ENCODE measurements around the gene VEGFA.

Gene VEGFA

DNA sequence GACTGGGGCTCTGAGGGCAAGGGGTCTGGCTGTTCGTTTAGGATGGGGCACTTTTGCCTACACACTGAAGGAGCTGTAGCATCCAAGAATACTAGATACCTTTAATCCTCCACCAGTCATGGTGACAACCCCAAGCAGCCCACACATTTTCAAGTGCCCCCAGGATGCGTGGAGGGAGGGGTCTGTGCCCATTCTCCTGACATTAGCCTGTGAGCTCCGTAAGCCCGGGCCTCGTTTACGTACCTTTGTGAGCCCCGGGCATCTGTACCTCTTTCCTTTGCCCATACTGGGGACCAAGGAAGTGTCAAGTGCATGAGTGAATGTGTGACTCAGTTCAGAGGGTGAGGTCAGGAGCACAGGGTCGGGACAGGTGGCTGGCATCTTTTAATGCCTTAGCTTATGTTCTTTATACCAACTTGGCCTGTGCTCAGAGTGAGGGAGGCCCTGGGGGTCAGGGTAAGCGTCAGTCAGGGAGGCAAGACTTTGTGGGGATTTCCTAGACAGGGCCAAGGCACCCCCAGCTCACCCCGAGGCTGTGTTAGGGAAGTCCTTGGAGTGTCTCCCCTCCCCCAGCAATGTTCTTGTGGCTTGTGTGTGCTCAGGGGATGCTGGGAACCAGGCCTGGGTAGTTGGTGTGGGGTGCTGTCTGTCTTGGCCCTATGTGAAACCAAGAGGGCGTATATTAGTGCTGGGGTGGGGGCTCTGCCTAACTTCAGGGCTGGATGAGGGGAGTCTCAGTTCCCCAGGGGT, 12.9 kb downstream of the VEGFA start:
- DNase-seq = no peak

DNA sequence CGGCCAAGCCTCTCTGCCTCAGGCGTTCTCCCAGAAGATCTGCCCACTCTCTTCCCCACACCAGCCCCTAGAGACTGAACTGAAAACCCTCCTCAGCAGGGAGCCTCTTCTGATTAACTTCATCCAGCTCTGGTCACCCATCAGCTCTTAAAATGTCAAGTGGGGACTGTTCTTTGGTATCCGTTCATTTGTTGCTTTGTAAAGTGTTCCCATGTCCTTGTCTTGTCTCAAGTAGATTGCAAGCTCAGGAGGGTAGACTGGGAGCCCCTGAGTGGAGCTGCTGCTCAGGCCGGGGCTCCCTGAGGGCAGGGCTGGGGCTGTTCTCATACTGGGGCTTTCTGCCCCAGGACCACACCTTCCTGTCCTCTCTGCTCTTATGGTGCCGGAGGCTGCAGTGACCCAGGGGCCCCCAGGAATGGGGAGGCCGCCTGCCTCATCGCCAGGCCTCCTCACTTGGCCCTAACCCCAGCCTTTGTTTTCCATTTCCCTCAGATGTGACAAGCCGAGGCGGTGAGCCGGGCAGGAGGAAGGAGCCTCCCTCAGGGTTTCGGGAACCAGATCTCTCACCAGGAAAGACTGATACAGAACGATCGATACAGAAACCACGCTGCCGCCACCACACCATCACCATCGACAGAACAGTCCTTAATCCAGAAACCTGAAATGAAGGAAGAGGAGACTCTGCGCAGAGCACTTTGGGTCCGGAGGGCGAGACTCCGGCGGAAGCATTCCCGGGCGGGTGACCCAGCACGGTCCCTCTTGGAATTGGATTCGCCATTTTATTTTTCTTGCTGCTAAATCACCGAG, 14.2 kb downstream of the VEGFA start:
- DNase-seq = no peak

DNA sequence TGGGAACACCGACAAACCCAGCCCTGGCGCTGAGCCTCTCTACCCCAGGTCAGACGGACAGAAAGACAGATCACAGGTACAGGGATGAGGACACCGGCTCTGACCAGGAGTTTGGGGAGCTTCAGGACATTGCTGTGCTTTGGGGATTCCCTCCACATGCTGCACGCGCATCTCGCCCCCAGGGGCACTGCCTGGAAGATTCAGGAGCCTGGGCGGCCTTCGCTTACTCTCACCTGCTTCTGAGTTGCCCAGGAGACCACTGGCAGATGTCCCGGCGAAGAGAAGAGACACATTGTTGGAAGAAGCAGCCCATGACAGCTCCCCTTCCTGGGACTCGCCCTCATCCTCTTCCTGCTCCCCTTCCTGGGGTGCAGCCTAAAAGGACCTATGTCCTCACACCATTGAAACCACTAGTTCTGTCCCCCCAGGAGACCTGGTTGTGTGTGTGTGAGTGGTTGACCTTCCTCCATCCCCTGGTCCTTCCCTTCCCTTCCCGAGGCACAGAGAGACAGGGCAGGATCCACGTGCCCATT, 15.3 kb downstream of the VEGFA start:
- no peak for DNase-seq

DNA sequence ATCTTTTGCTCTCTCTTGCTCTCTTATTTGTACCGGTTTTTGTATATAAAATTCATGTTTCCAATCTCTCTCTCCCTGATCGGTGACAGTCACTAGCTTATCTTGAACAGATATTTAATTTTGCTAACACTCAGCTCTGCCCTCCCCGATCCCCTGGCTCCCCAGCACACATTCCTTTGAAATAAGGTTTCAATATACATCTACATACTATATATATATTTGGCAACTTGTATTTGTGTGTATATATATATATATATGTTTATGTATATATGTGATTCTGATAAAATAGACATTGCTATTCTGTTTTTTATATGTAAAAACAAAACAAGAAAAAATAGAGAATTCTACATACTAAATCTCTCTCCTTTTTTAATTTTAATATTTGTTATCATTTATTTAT, 15.9 kb downstream of the VEGFA start:
- DNase-seq = no peak

DNA sequence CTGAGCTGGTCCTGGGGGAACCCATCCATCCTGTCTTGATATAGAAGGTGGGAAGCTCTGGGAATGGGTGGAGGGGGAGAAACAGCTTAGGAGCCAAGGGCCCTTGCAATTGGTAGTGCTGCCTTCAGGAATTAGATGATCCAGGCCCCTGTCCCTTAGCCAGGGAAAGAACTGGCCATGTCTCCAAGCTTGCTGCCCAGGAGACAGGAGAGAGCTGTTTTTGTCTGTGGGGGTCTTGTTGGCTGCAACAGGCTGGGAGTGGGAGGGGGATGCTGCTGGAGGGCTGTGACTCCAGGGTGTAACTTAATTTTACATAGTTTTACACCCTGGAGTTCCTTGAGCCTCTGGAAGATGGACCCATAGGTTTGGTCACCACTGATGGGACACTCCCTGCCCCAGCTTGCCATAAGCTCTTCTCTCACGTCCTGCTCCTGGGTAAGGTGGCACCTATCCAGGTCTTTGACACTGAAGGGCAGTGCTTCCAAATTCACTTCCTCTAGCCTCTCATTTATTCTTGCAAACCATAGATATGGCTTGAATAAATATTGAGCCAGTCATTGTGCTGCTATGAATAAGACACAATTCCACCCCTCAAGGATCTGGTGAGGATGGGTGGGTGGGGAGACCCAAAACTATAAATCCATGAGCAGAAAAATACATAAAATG, 16.8 kb downstream of the VEGFA start:
- DNase-seq = no peak

DNA sequence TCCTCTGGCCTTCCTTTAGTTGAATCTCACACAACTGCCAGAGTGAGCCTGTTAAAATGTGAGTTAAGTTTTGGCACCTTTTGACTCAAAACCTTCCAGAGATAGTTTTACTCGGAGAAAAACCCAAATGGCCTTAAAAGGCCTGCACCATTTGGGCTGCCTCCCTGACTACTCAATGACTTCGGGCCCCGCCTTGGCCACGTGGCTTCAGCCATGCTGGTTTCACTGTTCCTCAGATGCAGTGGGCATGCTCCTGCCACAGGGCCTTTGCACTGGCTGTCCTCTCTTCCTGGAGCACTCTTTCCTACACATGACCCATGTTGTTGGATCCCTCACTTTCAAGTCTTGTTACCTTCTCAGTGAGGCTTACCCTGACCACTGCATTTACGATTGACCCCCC, 18.3 kb downstream of the VEGFA start:
- DNase-seq = no peak

DNA sequence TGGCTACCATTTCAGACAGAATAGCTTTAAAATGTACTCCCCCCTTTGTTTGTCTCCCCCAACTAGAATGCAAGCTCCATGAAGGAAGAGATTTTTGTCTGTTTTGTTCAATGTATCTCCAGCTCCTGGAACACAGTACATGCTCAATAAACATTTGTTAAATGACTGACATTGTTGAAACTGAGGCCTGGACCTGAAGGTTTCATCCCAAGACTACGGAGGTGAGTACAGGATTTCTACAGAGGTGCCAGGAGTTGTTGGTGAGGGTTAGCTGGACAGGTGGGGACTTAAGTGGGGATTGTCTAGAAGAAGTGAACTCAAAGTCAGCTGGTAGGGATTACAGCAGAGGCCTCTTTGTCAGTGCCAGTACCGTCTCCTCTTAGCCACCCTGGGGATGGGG, 19.4 kb downstream of the VEGFA start:
- DNase-seq = no peak

DNA sequence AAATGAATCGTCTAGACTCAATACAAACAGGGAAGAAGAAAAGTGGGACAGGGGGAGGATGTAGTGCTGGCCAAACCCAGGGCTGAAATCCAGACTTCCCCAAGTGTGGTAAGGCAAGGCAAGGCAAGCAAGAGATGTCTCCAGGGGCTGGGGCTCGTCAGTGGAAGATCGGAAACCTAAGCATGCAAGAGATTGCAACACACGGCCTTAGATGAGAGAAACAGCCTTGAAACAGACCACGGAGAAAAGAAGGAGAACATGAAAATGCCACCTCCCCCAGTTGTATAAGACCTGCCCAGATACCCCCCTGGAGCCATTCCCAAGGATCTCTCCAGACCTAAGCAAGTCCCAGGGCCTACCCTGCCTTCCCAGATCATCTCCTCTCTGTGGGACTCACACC, 20.0 kb downstream of the VEGFA start:
- DNase-seq = no peak

DNA sequence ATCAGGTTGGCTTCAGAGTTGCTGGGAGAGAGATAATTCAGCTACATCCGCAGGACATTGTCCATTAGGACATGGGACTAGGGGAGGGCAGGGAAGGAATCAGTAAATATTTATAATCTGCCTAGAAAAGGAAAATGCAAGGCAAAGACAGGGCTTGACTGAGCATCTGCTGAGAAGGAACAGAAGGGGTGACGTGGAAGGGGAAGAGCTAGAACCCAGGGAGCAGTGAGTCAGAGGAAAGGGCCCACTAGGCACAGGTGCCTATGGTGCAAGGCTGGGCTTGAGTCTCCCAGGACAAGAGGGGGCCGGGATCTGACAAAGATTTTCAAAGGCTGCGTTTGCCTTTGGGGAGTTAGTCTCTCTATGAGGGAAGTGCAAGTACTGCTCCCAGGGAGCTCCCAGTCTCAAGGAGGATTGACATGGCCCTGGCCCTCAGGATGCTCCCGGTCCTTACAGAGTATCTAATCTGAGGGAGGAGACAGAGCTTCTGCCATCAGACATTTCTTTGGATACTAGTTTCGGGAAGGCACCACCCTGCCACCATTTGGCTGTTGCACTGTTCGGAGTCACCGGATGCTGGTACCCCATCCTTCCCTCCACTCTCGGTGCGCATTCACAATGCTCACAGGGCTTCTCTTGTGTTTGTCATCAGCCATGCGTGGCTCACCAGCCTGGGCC, 21.9 kb downstream of the VEGFA start:
- no peak for DNase-seq

DNA sequence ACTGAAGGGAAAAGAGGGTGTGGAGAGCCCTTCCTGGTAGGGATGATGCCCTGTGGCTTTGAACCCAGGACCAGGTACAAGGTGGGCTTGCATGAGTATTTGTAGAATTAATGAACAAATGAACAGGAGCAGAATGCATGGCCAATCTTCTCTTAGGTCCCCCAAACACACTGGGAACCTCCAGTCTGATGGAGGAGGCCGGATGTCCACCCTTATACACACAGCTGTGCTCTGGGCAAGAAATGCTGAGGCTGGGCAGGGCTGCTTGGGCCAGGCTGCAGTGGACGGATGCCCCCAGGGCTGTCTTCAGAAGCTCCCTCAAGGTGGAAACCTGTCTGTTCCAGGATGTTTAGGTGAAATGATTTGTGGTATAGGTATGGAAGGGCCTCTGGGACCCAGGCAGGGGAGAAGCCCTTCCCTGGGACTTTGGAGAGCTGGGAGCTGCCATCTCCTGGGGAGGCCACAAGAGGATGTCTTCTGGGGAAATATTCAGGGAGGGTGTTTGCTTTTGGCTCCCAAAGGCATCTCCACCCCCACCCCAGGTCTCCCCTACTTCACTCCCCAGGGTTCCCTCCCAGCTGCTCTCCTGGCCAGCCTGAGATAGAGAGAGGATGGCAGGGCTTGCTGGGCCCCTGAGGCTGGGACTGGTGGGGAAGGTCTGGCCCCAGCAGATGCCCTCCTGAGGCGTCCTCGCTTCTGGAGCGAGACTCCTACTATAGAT, 23.3 kb downstream of the VEGFA start:
- DNase-seq = no peak

DNA sequence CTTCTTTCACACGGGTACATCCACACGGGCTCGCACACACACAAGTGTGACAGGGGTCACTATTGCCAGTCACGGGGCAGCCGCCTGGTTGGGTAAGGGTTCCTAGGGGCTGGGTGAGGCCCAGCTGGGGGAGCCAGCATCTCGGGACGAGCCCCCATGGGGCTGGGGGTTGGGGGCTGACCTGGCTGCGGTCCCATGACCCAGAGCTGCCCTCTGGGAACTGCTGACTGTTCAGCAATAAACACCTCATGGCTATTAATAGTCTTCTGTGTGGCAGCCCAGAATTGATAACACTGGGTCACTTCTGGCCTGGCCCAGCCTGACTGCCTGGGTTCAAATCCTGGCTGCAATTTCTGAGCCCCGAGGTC, 23.8 kb downstream of the VEGFA start:
- no peak for DNase-seq

DNA sequence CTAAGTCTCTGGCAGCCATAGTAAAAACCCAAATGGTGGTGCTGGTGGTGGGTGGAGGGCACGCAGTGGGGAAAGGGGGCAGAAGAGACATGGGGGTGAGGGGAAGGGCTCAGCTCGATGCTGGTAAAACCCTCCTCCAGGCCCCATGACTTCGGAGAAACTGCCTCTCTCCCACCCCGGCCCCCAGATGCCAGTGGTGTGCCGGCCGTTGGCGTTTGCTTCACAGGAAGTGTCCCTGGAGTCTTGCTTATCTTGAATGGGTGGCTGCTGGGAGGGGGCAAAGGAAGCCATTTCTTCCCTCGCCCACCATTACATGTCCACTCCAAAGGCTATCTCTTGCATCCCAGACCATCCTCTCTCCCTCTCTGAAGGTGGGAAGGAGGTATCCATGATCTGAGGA, 25.4 kb downstream of the VEGFA start:
- no peak for DNase-seq

DNA sequence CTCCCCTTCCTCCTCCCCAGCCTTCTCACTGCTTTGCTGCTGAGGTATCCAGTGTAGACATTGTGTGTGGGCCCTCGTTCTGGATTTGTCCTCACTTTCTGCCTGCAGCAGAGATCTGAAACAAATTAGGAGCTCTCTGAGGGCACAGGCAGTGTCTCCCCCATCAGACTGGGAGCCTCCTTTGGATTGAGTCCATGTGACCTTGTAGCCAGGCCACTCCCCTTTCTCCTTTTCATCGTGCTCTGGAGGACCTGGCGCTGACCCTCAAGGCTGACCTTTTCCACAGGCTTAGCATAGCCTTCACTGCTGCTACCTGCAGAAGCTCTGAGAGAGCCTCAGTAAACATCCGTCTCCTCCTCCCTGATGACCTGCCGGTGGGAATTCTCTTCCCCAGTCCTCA, 26.2 kb downstream of the VEGFA start:
- no peak for DNase-seq

DNA sequence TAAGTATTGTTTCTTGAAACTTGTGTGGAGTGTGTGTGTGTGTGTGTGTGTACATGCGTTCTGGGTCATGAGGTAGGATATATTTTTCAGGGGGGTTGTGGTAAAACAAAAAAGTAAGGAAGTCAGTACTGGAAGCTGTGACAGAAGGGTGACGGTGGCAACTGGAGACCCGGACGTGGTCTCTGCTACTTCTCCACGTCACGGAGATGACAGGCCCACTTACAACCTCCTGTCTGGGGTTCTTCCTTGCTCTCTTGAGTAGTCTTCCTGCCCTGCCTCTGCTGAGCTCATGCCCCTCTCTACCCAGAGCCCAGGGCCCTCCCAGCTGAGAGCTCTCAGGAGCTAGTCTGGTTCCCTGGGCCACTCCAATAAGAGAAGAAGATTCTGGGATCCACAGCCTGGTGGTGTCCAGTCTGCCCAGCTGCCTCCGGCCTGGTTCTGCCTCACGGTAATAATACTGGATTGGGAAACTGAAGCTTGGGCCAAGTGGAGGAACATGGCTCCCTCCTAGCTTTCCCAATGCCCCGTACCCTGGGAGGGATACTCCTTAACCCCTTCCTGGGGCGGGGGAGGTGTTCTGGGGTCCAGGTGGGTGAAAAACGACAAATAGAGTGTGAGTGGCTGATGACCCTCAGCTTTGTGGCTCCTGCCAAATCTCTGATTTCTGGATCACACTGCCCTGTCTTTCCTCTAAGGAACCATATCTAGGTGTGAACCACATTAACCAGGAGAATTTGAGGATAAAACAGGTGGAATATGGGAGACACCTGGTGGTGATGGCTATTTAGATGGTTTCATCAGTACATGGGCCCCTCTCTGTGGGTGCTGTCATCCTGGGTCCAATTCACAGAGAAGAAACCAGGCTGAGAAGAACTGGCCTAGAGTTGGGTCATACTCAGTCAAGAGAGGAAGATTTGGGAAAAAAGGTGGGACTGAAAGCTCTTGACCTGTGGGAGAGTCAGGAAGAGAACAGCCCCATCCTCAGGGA, 27.2 kb downstream of the VEGFA start:
- no peak for DNase-seq

DNA sequence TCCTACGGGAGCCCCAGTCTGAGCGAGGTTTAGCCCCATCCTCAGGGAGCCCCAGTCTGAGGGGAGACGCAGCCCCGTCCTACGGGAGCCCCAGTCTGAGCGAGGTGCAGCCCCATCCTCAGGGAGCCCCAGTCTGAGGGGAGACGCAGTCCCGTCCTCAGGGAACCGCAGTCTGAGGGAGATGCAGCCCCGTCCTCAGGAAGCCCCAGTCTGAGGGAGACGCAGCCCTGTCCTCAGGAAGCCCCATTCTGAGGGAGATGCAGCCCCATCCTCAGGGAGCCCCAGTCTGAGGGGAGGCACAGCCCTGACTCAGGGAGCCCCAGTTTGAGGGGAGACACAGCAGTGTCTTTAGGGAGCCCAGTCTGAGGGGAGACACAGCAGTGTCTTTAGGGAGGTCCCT, 27.9 kb downstream of the VEGFA start:
- DNase-seq = no peak

DNA sequence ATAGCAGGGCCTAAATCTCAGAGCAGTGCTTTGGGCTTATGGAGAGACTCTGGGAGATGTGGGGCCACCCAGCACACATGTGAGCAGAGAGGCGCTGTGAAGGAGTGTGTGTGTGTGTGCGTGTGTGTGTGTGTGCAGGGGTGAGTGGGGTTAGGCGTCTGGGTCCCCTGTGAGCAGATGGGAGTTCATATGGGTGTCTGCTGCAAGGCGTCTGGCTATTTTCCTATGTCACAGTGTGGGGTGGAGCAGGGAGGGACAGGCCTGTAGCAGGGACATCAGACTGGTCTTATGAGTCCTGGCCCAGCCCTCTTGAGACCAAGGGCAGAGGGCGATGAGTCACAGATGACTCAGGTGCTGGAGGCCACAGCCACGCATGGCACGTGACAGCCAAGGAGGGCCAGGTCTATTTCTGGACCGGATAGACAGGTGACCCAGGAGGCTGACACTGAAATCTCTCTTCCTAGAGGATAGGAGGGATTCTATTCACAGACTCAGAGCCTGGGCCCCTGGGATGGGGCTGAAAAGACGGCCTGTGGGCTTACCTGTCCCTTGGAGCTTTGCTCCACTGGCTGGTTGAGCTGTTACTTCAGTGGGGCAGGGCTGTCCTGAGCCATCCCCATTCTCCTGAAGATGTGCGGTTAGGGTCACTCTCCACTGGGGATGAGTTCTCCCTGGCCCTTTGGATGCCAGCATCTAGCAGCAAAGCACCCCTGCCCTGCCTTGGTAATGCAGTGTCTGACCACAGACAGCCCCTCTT, 28.9 kb downstream of the VEGFA start:
- no peak for DNase-seq

DNA sequence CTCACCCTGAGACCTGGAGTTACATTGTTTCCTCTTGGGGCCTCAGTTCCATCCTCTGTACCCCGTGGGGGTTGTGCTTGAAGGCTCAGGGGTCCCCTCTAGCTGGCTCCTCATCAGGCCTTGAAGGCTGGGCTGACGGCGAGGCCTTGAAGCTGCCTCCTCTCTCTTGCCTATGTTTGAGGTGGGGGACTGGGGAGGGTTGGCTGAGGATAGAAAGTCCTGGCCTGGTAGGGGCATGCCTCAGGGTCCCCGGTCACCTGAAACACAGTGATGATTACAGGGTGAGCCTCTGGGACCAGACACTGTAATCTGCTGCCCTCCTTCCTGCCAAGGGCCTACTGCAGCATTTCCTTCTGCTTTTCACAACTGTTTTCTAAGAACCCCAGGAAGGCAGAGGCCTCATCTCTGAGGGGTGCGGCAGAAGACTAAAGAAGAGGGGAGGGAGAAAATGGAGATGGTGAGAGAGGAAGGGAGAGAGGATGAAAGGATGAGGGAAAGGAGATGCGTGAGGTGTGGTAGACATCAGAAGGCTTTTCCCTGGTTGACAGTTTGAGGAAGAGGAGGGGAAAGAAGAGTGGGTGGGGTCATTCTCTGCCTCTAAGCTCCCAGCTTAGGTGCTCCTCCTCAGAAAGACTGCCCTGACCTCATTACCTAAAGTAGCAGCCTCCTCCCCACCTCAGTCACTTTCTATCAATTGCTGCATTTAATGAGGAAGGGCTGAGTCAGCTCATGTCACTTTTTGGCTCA, 29.7 kb downstream of the VEGFA start:
- no peak for DNase-seq

DNA sequence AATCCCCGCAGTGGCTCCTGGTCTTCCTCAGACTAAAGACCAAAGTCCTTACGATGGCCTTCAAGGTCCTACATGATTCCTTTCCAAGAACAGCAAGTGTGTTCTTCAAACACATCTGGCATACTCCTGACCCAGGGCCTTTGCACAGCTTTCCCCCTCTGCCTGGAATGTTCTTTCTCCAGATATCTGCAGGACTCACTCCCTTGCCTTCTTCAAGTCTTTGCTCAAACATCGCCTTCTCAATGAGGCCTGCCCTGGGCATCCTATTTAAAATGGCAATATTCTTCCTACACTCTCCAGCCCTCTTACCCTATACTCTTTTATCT, 30.2 kb downstream of the VEGFA start:
- DNase-seq = no peak

All from amygdala (tissue), 56 donors.